ENCODE results near the gene MRPS7.

GRCh38 chr17:75240394-75241142 is 21.1 kb upstream of the MRPS7 start:
- TF ChIP-seq POLR2A (IDR thresholded peaks at IDR 0.05) (no peak), POLR2AphosphoS5 (IDR thresholded peaks at IDR 0.05) (no peak), CTCF (IDR thresholded peaks at IDR 0.05) (peak in 3 of 4 experiments; percentile 3 to 45 (median 28))

Measured in prostate gland (tissue), 2 donors.